KOPT-K1 (cell line): ENCODE measurements around the gene ZNF574.

Experiments
- H3K27ac ChIP-seq: fragments of 200-600 bp; sonication (generic); 2 replicates; pipeline ENCODE4 v1.5.1; 2016; ENCODE audit warnings: antibody characterized with exemption, mild to moderate bottlenecking, low read depth, low read length; ENCODE audit not compliant: poor library complexity, severe bottlenecking
- H3K36me3 ChIP-seq: fragments of 200-600 bp; sonication (generic); 2 replicates; pipeline ENCODE4 v1.5.1; 2017; ENCODE audit warnings: antibody characterized with exemption, mild to moderate bottlenecking, low read length, moderate library complexity; ENCODE audit not compliant: insufficient read depth
- H3K9me3 ChIP-seq: fragments of 200-600 bp; sonication (generic); 2 replicates; pipeline ENCODE4 v1.5.1; 2017; ENCODE audit warnings: antibody characterized with exemption, low read length, mild to moderate bottlenecking; ENCODE audit not compliant: insufficient read depth, poor library complexity, severe bottlenecking

Gene ZNF574

GRCh38 chr19:42051166-42052115 is 24.5 kb upstream of the ZNF574 start:
- Histone ChIP-seq H3K36me3 (no peaks in the 10 kb centered on the region), H3K9me3 (no peaks in the 10 kb centered on the region), H3K27ac (no peak overlapping the region)

- H3K9me3 ChIP-seq: no peaks in the 10 kb centered on the region
- no peaks in the 10 kb centered on the region for H3K36me3 ChIP-seq
- H3K27ac ChIP-seq: no peak overlapping the region
These were observed 23.6 kb upstream of the ZNF574 start for GRCh38 chr19:42052241-42052863.

- no peaks in the 10 kb centered on the region for H3K36me3 ChIP-seq
- H3K9me3 ChIP-seq: no peaks in the 10 kb centered on the region
- H3K27ac ChIP-seq: no peak overlapping the region
These were observed 22.7 kb upstream of the ZNF574 start for GRCh38 chr19:42053037-42053935.

GRCh38 chr19:42054205-42054604 is 21.8 kb upstream of the ZNF574 start:
- Histone ChIP-seq H3K9me3 (no peaks in the 10 kb centered on the region), H3K27ac (no peak overlapping the region), H3K36me3 (no peaks in the 10 kb centered on the region)

GRCh38 chr19:42057846-42058245 is 18.1 kb upstream of the ZNF574 start:
- H3K36me3 ChIP-seq: no peaks in the 10 kb centered on the region
- H3K27ac ChIP-seq: no peak overlapping the region
- no peaks in the 10 kb centered on the region for H3K9me3 ChIP-seq

GRCh38 chr19:42059196-42059595 is 16.8 kb upstream of the ZNF574 start:
- no peak overlapping the region for H3K27ac ChIP-seq
- H3K36me3 ChIP-seq: no peaks in the 10 kb centered on the region
- no peaks in the 10 kb centered on the region for H3K9me3 ChIP-seq

- H3K9me3 ChIP-seq: no peaks in the 10 kb centered on the region
- no peak overlapping the region for H3K27ac ChIP-seq
- no peaks in the 10 kb centered on the region for H3K36me3 ChIP-seq
These were observed 15.8 kb upstream of the ZNF574 start for GRCh38 chr19:42060117-42060516.

- H3K36me3 ChIP-seq: no peaks in the 10 kb centered on the region
- H3K27ac ChIP-seq: no peak overlapping the region
- H3K9me3 ChIP-seq: no peaks in the 10 kb centered on the region
These were observed 13.6 kb upstream of the ZNF574 start for GRCh38 chr19:42062381-42062780.

- Histone ChIP-seq H3K27ac (no peak overlapping the region), H3K36me3 (no peaks in the 10 kb centered on the region), H3K9me3 (no peaks in the 10 kb centered on the region)
These were observed 11.5 kb upstream of the ZNF574 start for GRCh38 chr19:42064432-42064831.

GRCh38 chr19:42065051-42065450 is 10.9 kb upstream of the ZNF574 start:
- Histone ChIP-seq H3K9me3 (no peaks in the 10 kb centered on the region), H3K27ac (no peak overlapping the region), H3K36me3 (no peaks in the 10 kb centered on the region)

GRCh38 chr19:42065511-42065910 is 10.5 kb upstream of the ZNF574 start:
- Histone ChIP-seq H3K9me3 (no peaks in the 10 kb centered on the region), H3K27ac (no peak overlapping the region), H3K36me3 (no peaks in the 10 kb centered on the region)

- no peaks in the 10 kb centered on the region for H3K9me3 ChIP-seq
- H3K27ac ChIP-seq: no peak overlapping the region
- no peaks in the 10 kb centered on the region for H3K36me3 ChIP-seq
These were observed 9.8 kb upstream of the ZNF574 start for GRCh38 chr19:42066075-42066754.

- no peak overlapping the region for H3K27ac ChIP-seq
- H3K9me3 ChIP-seq: no peaks in the 10 kb centered on the region
- no peaks in the 10 kb centered on the region for H3K36me3 ChIP-seq
These were observed 8.6 kb upstream of the ZNF574 start for GRCh38 chr19:42067315-42067888.

GRCh38 chr19:42068361-42068755 is 7.6 kb upstream of the ZNF574 start:
- H3K36me3 ChIP-seq: no peaks in the 10 kb centered on the region
- H3K27ac ChIP-seq: no peak overlapping the region
- no peaks in the 10 kb centered on the region for H3K9me3 ChIP-seq
